Endometrial microvascular endothelial cells (primary cell): ENCODE measurements around the gene PPEF1. TPM values are rescaled to one million over a fixed set of nuclear protein-coding genes. Genes with fewer than 3 reads are reported as not detected.

Experiments
- in situ Hi-C: cut with HindIII; loops from 2 replicates; pipeline ENCODE4 v1.10.0; 2017; ENCODE audit warnings: low sequenced_read_pairs, low pct_unique_long_range_greater_than_20kb; ENCODE audit errors: inconsistent ontology term
- total RNA-seq: library from RNA; depleted of rRNA; stranded (reverse); fragments of >200 nt; gene quantifications from one replicate; pipeline ENCODE4 v1.2.3, GENCODE V29; 2015; ENCODE audit errors: inconsistent ontology term

PPEF1 gene
- total RNA-seq, 1 donor from 2014 or later: not detected

DNA sequence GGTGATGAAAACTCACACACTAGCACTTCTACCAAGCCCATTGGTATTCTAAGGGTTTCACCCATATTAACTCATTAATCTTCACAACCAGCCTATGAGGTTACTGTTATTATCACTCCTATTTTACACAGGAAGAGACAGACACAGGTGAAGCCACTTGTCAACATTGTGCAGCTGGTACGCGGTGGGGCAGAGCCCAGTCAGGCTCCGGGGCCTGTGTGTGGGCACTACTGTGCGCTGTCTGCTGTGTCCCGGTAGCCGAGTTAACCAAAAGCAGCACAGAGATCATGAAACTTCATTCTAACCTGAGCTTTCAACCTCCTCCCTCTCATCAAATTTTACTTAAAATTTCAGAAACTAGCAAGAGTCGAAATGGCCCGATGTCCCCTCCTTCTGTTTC, 165.2 kb downstream of the PPEF1 start:
- in situ Hi-C loops: no loop called here

DNA sequence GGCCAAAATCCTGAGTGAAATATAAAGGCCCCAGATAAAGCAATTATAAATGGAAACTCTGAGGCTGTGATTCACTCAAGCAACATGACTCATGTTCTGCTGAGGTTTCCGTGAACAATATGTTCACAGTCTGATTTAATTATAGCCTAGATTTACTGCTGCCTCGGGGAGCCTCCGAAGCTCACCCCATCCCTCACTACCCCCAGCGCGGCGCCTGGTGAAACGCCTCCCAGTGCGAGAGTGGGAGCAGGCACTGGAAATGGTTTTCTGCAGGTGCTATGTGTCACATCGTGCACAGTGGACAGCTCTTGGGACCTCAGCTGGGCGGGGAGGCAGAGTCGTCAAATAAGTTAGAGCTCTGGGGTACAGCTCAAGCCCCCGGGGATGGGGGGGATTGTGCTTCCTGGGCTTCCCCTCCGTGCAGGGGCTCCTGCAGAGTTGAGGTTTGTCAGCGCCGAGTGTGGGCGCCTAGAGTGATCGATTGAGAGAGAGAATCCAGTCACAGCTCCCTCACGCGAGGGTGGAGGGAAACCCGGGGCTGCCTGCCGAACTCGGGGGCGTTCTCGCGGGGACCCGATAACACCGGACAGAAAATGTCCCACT, 165.8 kb downstream of the PPEF1 start:
- in situ Hi-C loops: no loop called here

DNA sequence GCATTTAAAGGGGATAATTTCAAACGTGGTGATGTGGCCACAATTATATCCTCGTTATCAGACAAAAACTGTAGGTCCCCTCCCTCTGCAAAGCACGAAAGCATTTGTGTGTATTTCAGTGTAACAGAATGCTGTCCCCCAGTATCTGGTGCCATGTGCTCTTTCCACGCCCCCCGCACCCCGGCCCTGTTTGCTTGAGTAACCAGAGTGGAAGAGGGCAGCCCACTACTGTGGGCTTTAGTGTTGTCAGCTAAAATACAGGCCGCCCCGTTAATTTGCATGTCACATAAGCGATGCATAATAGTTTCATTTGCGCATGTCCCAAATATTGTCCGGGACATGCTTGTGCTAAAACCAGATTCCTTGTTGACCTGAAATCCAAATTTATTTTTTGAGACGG, 166.4 kb downstream of the PPEF1 start:
- in situ Hi-C loops: no loop called here

DNA sequence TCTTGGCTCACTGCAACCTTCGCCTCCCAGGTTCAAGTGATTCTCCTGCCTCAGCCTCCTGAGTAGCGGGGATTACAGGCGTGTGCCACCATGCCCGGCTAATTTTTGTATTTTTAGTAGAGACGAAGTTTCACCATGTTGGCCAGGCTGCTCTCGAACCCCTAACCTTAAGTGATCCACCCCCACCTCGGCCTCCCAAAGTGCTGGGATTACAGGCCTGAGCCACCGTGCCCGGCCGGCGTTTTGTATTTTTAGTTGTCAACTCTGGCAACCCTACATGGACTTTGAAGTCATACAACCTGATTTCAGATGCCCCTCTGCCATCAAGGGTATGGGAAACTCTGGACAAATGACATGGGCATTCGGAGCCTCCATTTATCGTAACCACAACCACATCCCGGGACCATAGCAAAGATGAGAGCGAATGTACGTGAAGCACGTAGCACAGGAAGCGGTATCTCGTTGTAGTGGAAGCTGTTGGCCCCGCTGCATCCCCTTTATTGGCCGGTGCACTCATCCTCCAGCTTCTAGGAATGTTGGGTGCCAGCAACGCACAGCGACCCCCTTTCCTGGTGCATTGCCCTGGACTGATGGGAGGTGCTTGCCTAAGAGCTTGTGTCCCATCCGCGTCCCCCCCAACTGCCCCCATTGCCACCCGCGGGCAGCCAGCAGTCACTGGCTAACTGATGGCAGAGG, 167.3 kb downstream of the PPEF1 start:
- in situ Hi-C loops: no loop called here

DNA sequence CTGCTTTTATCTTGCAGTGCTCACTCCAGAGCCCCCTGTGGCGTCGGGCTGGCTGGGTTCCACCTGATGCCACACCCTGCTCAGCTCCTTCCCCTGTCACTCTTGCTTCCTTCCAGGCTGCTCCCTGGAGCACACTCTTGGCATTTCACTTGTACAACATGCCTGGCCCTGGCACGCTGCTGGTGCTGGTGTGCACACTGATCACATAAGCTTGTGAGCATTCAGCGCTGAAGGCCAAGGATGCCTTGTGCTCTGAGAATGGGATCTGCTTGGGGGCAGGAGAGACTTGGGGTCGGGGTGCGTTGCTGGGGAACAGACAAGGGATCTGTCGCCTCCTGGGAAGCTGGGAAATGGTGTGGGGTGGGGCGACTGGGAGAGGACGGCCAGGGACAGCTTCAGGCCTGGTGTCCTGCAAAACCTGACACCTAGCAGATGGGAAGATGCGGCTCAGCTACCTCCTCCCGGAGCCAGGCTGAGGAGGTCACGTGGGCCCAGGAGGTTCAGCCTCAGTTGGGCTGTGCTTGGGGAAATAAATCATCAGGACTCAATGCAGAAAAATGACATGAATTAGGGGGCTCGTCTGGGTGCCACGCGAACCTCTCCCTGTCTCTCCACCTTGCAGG, 167.9 kb downstream of the PPEF1 start:
- in situ Hi-C loops: no loop called here

DNA sequence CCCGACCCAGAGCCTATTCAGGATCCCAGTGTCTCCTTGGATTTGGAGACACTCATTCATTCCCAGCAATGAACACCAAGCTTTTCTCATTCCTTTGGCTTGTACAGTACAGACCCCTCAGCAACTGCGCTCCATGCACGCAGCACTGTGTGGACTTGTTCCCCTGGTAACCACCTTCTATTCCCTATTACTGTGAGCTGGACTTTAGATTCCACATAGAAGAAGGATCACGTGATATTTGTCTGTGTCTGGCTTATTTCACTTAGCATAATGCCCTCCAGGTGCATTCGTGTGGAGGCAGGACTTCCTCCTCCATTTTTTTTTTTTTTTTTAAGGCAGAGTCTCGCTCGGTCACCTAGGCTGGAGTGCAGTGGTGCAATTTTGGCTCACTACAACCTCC, 170.0 kb downstream of the PPEF1 start:
- in situ Hi-C loops: no loop called here

Other genes with a start within 250 kb of the PPEF1 start
- gene RS1, start 35.5 kb upstream of the PPEF1 start, total RNA-seq: not detected